ENCODE measurements around the gene ITFG1.
"Not testable (repeated sequence)": the region's sequence is repeated elsewhere in the genome, so short reads cannot be mapped to it uniquely, and the experiment has no call there.

The ITFG1 gene

DNA sequence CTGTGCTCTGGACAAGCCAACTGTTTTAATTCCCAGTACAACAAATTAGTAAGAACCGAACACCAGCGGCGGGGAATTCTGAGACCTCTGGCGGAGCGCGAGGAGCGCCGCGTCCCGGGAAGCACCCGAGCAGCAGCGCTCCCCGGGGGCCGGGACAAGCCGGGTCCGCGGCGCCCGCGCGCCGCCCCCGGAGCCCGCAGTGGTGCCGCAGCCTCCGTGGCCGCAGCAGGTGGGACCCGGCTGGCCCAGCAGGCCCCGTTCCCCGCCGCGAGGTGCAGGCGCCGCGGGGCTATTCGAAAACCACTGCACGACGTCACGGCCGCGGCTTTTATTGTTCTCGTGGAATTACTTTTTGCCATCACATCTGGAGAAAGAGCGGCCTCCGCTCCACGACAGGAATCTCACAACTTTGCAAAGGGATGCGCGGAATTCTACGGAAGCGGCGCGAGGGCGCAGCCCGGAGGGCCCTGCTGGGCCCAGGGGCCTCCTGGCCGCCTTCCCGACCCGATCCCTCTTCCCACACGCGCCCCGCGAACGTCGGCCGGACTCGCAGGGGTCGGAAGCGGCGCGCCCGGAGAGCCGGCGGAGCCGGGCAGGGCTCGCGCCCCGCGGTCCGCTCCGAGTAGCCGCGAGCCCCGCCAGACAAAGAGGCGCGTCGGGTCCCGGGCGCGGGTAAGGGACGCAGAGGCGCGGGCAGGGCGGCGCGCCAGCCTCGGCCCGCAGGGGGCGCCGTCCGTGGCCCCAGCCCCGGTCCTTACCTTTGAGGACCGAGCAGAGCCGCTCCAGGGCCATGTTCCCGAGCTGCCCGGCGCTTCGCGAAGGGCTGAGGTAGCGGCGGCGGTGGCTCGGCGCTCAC lies 317.8 kb downstream of the ITFG1 start:
- peak; percentile 68 for DNase-seq (ENCODE audit: low read depth)
- H3K4me3 ChIP-seq (ENCODE audit: low read depth, low read length): peak overlapping the region; percentile 69
- TF ChIP-seq, protein P1, sequence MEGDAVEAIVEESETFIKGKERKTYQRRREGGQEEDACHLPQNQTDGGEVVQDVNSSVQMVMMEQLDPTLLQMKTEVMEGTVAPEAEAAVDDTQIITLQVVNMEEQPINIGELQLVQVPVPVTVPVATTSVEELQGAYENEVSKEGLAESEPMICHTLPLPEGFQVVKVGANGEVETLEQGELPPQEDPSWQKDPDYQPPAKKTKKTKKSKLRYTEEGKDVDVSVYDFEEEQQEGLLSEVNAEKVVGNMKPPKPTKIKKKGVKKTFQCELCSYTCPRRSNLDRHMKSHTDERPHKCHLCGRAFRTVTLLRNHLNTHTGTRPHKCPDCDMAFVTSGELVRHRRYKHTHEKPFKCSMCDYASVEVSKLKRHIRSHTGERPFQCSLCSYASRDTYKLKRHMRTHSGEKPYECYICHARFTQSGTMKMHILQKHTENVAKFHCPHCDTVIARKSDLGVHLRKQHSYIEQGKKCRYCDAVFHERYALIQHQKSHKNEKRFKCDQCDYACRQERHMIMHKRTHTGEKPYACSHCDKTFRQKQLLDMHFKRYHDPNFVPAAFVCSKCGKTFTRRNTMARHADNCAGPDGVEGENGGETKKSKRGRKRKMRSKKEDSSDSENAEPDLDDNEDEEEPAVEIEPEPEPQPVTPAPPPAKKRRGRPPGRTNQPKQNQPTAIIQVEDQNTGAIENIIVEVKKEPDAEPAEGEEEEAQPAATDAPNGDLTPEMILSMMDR (conservative IDR thresholded peaks at IDR 0.05; ENCODE audit: low read depth, low read length): peak; percentile 38

DNA sequence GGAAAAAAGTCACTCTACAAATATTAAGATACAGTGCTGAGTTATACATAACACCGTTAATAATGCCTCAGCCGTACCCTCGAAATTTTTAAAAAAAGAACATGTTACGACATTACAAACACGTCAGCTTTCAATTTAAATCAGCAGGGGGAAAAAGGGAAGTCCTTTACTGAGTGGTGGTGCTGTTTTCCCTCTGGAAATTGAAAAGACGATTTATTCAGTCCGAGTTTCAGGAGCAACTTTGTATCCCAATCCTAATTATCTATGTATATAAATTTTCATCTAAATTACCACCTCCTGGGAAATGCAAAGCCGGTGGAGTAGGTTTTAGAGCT lies 318.4 kb downstream of the ITFG1 start:
- TF ChIP-seq, protein P1 (conservative IDR thresholded peaks at IDR 0.05; ENCODE audit: low read depth, low read length): no peak
- peak; percentile 62 for DNase-seq (ENCODE audit: low read depth)
- peak overlapping the region; percentile 69 for H3K4me3 ChIP-seq (ENCODE audit: low read depth, low read length)

DNA sequence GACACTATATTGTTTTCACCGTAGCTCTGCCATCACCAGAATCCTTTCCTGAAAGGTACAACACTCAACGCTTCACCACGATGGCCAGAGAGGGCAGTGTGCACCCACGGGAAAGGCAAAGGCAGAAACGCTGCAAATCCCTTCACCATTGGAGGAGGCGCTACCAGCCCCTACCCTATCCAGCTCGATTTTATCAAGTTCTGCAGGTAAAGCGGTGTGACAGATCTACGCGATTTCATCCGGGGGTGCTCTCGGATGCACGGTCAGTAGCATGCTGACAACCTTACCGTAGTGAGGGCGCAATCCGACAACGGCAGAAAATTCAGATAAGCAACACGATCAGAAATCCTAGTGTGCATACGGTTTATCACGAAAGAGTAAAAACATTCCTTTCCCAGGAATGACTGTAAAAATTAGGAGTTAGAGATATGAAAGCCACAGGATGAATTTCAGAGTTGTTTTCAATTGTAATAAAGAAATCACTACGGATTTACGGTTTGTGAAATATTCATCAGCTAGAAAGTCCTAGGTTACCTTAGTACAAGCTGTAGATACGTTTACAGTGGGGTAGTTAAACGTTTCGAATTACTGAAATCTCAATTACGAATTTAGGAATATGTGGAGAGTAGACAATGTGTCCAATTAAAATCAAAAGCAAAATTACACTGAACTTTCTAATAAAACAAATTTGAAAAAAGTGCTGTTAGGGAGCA lies 318.9 kb downstream of the ITFG1 start:
- DNase-seq (ENCODE audit: low read depth): peak; percentile 92
- TF ChIP-seq, protein P1 (conservative IDR thresholded peaks at IDR 0.05; ENCODE audit: low read depth, low read length): peak; percentile 99
- H3K4me3 ChIP-seq (ENCODE audit: low read depth, low read length): peak overlapping the region; percentile 69

DNA sequence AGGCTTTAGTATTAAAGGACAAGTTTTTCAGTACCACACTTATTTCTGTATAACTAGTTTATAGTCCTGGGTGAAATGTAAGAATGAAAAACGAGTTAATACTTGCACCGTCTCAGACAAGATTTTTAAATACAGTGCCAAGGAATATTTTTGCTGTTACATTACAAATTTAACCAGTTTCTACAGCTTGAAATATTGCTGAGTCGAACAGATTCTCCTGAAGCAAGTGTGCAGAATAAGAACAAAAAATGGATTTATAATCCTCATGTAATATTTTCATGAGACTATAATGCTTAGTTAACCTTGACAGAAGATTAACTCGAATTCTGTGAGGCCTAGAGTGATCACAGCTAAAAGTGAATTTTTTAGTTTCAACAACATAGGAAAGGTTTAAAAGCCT lies 320.2 kb downstream of the ITFG1 start:
- no peak for DNase-seq (ENCODE audit: low read depth)
- TF ChIP-seq, protein P1 (conservative IDR thresholded peaks at IDR 0.05; ENCODE audit: low read depth, low read length): no peak
- no peak overlapping the region for H3K4me3 ChIP-seq (ENCODE audit: low read depth, low read length)

DNA sequence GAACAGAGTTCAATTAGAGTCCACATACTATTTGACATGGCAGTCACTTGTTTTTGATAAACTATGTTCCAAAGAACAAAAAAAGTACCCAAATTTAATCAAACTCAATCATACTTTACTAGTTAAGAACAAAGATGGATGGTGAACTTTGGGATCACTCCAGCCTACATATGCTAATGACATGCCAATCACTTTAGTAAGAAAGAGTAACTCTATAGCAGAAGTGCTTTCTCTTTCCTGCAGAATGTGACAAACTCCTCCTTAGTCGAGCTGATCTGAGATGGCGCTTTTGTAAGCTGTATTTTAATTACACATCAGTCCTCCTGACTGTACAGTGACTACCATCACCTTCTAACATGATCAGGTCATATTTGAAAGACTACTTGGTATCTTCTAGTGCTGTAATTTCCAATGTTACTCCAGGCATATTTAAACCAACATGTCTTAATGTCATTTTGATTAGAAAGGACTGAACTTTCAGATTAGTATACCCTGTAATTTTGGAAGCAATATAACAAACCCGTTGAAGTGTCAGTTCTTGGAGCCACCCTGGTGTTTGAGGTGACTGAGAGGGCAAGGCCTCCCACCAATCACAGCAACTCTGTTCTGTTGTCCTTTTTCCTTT lies 321.2 kb downstream of the ITFG1 start:
- peak; percentile 40 for DNase-seq (ENCODE audit: low read depth)
- TF ChIP-seq, protein P1 (conservative IDR thresholded peaks at IDR 0.05; ENCODE audit: low read depth, low read length): no peak
- no peak overlapping the region for H3K4me3 ChIP-seq (ENCODE audit: low read depth, low read length)

DNA sequence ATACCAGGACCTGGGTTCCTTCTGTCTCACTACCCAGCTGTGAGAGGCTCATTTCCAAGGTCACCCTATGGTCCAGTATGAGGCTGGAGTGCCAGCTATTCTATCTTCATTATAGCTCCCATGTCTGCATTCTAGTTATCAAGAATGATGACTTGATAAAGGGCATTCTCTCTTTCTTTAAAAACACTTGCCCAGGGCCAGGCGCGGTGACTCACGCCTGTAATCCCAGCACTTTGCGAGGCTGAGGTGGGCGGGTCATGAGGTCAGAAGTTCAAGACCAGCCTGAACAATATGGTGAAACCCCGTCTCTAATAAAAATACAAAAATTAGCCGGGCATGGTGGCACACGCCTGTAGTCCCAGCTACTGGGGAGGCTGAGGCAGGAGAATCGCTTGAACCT lies 322.9 kb downstream of the ITFG1 start:
- not testable (repeated sequence) for H3K4me3 ChIP-seq (ENCODE audit: low read depth, low read length); DNase-seq (ENCODE audit: low read depth)

DNA sequence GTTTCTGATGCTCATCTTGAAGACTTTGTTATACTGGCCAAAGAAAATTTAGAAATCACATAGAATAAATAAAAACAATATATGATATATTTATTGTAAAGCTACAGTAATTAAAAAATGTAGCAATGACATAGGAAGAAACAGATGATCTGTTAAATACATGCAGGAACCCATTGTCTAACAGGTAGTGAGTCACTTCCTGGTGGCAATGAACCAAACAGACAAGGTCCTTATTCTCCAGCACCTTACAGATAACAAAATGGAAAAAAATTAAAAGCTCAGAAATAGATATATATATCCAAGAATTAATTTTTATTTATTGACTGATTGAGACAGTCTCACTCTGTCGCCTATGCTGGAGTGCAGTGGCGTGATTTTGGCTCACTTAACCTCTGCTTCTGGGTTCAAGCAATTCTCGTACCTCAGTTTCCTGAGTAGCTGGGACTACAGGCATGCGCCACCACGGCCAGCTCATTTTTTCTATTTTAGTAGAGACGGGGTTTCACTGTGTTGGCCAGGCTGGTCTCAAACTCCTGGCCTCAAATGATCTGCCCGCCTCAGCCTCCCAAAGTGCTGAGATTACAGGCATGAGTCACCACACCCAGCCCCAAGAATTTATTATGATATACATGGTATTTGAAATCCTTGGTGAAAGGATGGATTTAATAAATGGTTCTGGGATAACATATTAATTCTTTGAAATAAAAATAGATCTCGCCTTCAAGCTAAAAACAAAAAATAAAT lies 324.6 kb downstream of the ITFG1 start:
- no peak overlapping the region for H3K4me3 ChIP-seq (ENCODE audit: low read depth, low read length)
- TF ChIP-seq, protein P1 (conservative IDR thresholded peaks at IDR 0.05; ENCODE audit: low read depth, low read length): no peak
- peak; percentile 43 for DNase-seq (ENCODE audit: low read depth)
